Neural cell (in vitro differentiated cells): ENCODE data around the gene COLEC12.

ENCODE experiments used
- EZH2 ChIP-seq: fragments of 200-600, 300-800 bp; shearing (Covaris generic), sonication (generic); IDR thresholded peaks from 2 replicates; pipeline ENCODE4 v1.6.1; 2014; ENCODE audit warnings: antibody characterized with exemption, low read length, borderline replicate concordance, mild to moderate bottlenecking; ENCODE audit not compliant: insufficient read depth, poor library complexity, severe bottlenecking
- TF ChIP-seq, protein P1 (sequence below): fragments of 450-650 bp; IDR thresholded peaks from 2 replicates; pipeline ENCODE4 v1.5.1; 2014; ENCODE audit warnings: antibody characterized with exemption, mild to moderate bottlenecking, moderate library complexity; ENCODE audit not compliant: poor library complexity, severe bottlenecking

DNA sequence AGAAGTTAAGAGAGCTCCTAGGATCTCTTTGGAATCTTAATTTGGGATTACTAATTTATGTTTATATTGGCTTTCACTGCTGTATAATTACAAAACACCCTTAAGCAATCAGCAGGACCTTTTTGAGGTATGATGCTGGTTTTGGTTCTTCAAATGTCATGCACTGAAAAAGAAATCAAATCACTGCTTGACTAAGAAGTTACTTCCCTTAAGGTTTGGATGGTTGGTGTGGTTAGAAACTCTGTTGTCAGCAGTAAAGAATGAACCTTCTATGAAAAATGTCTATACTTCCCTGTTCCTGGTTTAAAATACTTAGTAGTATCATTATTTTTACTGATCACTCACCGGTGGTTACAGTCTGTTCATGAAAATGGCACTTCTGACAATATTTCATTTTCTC is 5.5 kb downstream of the COLEC12 start:
- no peak for TF ChIP-seq EZH2
- TF ChIP-seq, protein P1, sequence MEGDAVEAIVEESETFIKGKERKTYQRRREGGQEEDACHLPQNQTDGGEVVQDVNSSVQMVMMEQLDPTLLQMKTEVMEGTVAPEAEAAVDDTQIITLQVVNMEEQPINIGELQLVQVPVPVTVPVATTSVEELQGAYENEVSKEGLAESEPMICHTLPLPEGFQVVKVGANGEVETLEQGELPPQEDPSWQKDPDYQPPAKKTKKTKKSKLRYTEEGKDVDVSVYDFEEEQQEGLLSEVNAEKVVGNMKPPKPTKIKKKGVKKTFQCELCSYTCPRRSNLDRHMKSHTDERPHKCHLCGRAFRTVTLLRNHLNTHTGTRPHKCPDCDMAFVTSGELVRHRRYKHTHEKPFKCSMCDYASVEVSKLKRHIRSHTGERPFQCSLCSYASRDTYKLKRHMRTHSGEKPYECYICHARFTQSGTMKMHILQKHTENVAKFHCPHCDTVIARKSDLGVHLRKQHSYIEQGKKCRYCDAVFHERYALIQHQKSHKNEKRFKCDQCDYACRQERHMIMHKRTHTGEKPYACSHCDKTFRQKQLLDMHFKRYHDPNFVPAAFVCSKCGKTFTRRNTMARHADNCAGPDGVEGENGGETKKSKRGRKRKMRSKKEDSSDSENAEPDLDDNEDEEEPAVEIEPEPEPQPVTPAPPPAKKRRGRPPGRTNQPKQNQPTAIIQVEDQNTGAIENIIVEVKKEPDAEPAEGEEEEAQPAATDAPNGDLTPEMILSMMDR: no peak
